NCI-H1930 (cell line): ENCODE results near the gene ENPP6.

ENCODE experiments used
- DNase-seq, 2 experiments: peaks; one replicate each; lab custom pipeline; 2025; lab: John Stamatoyannopoulos, UW

ENPP6 gene

DNA sequence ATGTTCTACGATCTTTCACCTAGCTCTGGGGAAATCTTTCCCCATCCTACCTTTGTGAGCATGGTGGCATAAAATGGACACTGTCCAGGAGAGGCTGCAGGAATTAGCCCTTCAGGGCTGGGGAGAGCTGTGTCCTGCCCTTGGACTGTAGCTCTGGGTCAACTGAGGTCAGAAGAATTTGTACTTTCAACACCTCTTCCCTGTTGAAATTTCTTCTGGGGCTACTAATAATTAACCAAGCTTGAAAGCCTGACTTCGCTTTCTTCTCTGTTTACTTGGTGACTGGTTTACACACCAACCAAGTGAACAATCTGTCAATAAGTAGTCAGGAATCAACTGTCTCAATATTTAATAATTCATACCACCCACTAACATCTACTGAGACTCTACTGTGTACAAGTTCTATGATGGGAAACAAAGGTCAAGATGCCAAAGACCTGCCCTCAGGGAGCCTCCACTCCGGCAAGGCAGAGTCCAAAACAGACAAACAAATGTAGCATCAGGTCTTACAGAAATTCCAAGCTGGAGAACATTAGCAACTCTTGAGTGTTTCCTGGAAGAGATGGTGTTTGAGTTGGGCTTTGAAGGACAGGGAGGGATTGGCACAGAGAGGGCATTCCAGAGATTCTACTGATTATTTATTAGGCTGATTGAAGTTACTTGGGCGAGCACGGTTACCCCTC is 113.1 kb downstream of the ENPP6 start:
- DNase-seq: no peak

DNA sequence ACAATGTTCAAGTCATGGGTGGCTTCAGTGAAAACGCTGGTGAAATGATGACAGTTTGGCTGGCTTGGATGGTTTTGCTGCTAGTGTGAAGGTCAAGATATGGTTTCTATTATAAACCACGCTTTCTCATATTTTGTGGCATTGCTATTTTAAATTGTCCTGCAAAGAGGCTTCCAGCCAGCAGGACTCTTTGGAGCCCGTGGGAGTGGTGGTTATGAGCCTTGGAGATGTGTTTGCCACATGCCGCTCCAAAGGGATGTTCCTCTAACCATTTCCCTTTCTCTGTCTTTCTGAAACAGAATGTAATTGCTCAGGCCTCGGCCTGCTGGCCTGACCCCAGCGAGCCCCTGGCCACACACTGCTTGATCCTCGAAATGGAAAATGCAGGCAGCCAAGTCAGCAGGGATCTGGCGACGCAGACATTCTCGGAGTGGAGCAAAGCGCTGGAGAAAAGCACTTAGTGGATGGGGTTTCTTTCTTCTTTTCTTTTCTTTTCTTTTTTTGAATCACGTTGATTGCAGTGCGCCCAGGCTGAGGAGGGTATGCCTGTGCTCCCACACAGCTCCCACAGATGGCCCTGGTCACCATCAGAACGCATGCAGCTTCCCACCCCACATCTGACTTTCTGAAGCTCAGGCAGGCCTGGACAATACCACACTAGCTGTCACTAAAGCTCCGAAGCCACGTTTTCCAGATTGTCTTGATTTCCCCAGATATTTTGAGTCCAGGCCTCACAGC is 114.0 kb downstream of the ENPP6 start:
- no peak for DNase-seq

DNA sequence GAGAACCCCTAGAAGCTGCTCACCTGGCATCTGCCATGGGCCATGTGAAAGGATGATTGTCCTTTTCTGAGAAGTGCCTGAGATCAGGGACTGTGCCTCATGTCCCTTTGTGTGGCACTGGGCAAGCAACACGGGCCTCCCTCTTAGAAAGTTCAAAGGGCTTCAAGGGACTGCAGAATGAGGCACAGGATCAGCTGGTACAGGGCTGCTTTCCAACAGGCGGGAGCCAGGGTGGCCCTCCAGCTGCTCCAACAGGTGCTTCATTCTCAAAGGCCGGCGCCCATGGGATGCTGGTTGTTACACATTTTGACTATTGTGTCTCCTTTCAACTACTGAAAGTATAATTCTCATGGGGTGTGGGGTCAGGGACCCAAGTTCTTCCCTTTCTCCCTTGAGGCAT is 114.7 kb downstream of the ENPP6 start:
- DNase-seq: no peak

DNA sequence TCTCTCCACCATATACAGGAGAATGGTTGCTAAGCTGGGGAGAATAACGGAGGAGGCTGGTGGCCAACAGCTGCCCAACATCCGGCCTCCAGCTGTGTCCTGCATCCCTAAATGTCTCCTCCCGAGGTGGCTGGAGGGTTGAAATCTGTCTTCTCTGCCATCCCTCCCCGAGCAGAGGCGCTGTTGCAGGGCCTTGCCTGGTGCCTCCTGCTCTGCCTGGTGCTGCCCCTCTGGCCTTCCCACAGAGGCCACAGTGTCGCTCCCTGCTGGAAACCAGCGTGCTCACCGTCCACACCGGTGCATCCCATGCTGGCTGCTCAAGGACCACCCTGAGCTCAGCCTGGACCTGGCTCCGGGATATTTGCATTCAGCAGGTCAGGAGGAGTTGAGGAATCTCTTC is 115.2 kb downstream of the ENPP6 start:
- no peak for DNase-seq

DNA sequence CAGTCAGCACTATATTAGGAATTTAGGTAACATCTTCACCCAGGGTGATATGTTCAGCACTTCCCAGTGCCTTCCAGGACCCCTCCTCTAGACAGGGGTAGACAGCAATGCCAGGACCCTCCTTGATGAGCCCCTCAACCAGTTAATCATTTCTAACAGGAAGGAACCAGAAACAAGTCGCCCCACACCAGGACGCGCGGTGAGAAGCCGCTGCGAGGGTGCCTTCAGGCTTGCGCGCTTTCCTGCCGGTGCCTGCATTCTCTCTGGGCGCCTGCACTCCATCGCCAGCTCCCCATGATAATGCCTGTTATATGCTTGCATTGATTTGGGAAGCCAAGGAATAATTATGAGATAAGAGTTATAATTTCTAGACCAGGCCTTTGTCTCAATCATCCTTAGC is 116.0 kb downstream of the ENPP6 start:
- DNase-seq: no peak

DNA sequence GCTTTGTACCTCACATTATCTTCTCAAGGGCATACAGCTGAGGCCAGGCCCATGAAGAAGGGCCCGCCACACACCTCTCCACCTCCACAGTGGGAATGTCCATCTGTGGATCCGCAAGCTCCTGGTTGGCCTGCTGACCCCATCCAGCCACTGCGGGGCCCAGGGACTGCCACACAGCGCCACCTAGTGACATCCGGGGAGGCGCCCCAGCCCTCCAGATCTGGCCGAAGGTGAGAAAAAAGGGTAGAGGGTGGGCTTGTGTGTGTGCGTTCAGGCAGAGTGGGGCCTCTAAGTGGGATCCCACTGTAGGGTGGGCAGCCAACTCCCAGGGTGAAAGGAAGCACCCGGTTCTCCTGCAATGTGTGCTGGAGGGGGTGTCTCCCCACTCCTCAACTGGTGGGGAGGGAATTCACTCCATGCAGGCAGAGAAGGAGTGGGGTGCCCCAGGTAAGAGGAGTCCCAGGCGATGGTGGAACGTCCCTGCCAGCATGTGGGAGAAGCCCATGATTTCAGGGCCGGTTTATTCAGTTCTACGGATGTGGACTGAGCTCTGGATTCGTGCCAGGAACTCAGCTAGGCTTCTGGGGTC is 117.3 kb downstream of the ENPP6 start:
- no peak for DNase-seq

DNA sequence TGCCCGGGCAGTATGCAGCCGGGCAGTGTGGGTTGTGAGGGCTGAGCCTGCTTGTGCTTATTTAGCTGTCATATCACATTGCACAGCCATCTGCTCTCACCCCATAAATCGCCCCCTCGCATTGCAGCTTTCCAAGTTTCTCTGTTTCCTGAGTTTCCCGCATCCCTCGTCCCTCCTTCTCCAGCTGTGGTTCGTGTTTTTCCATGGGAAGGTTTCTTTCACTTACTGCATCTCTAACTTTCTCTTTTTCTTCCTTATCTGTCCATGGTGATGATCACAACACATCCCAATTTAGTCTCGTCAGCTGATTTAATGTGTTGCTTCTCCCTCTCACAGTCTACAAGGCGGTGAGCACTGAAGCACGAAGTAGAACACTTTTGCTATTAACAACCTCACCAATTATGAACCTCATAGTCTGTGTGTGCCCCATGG is 118.1 kb downstream of the ENPP6 start:
- no peak for DNase-seq

DNA sequence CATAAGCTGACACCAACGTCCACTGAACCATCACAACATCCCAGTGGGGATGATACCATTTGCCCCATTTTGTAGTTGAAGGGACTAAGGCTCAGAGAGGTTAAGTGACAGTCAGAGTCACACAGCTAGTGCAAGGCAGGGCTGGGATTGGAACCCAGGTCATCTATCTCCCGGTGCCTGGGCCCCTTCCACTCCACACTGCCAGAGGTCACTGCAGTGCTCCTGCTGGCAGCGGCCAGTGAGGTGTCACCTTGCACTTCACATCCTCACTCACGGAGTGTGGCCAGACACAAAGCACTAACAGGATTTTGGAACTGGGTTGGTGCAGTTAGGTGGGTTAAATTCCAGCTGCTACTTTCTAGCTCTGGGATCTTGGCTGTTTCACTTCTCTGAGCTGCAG is 118.7 kb downstream of the ENPP6 start:
- DNase-seq: no peak

DNA sequence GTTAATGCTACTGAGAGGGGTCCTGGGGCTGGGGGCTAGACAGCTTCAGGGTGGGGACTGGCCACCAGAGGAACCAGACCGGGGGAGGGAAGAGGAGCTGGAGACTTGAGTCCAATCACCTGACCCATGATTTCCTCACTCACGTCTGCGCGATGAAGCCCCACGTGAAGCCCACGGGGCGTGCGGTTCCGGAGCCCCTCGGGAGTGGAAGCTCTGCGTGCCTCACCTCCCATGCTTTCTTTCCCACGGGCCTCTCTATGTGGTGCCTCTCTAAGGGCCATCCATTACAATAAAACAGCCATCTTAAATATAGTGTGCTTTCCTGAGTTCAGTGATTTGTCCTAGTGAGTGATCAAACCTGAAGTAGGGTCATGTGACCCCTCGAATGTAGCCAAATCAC is 119.9 kb downstream of the ENPP6 start:
- DNase-seq: no peak

DNA sequence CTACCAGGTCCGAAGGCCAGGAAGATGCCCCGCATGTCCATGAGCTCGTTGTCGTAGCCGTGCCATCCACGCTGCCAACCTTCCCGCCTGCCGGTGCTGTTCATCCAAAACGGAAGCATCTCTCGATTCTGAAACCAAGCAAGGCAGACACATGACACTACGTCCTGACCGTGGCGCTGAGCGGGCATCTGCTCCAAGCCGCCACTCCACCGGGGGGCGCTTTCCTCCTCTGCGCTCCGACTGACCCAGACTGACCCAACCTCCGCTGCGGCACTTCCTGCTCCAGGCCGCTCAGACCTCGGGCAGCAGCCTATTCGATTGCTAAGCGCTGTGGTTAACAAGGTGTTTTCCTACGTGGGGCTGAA is 120.5 kb downstream of the ENPP6 start:
- peak; percentile 12 to 29 for DNase-seq

DNA sequence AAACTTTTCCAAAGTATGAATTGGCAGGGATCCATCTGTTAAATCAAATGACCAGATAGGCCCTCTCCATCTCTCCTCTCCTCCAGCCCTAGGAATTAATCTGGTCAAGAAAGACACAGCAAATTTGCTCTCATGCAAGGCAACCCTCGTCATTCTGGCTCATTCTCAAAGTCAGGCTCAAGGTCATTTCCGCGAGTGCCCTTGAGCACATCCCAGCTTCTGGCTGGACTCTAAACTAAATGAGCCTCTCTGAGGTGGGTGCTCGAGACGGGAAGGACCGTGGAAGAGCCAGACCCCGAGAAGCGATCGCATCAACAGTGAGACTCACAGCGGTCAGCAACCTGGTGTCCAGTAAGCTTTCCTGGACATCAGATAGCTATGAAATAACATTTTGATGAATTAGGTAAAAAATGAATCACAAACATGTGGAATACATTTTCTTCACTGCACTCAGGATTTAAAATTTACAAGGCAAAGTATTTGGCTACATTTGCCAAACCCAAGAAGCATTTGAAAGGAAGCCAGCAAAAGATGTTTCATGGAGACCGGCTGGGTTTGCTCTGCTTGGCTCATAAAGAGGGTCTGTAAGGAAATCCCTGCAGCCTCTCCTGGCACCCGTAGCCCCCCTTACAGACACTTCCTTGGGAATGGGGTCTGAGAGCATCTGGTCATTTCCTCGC is 121.0 kb downstream of the ENPP6 start:
- no peak for DNase-seq

DNA sequence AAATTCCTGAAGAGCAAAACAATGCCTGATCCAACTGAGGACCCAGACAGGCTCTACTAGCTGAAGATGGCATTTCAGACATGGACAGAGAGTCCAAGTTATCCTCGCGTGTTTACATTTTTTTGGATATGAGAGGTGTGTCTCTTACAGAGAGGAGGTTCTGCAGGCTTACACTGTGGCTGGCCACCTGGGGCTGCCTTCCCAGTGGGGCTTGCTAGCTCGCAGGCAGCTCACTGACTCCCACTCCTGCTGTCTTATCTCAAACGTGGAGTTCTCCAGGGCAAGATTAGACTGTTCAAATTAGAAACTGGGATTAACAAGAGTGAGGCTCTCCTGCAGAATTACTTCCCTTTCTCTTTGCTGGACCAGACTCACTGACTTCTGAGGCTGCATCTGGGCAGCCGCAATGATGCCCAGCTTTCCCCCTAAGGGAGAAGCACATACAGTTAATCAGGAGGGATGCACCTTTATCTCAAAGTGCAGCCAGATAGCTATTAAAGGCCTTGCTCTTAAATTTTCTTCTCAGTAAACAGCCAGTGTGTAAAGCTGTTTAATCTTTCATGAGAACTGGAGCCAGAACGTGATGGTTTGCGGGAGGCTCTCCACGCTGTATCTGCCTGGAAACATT is 123.0 kb downstream of the ENPP6 start:
- no peak for DNase-seq

DNA sequence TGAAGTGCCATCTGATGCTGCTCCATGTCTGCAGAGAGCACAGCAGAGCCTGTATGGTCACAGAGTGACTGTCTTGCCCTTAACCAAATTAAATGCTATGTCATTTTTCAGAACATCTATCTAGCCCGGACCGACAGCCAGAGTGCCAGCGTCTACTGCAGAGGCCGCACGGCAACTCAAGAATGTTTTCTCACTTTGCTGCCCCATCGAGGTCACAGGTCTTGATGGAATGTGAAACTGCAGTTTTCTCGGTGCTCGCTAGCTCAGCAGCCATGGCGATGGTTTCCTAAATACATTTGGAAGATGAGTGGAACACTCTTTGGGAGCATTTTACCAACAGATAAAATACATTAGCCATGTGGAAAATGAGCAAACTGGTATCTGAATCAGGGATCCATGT is 125.7 kb downstream of the ENPP6 start:
- DNase-seq: no peak

DNA sequence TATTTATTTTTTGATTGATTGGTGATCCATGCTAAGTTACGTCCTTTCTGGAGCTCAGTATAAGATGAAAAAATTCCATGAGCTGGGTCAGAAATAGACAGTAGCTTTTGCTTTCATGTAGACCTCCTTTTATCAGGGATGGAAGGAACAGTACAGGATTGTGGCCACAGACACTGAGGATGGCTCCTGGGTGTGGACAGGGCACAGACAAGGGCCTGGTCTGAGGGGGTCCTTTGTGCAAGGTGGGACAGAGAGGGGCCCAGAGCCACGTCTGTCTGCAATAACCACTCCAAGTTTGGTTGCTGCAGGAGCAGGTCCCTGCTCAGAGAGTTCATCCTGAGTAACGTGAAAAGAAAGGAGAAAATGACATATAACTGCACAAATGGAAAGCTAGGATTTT is 127.1 kb downstream of the ENPP6 start:
- DNase-seq: no peak

DNA sequence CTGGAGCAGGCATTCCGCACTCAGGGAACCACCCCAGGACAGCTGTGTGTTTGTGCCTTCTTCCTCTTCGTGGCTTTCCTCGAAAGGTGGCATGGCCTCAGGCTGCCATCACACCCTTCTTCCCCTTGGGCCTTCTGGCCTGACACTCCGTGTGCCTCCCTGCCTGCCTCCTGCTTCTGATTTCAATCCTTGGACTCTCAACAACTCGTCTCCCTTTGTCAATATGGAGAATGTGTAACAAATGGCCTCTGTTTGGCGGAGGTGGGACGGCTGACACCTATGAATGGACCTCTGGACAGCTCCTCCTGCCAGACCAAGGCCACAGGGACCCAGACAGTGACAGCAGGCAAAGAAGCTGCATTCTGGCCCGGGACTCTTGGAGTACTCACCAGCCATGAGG is 137.0 kb downstream of the ENPP6 start:
- no peak for DNase-seq

DNA sequence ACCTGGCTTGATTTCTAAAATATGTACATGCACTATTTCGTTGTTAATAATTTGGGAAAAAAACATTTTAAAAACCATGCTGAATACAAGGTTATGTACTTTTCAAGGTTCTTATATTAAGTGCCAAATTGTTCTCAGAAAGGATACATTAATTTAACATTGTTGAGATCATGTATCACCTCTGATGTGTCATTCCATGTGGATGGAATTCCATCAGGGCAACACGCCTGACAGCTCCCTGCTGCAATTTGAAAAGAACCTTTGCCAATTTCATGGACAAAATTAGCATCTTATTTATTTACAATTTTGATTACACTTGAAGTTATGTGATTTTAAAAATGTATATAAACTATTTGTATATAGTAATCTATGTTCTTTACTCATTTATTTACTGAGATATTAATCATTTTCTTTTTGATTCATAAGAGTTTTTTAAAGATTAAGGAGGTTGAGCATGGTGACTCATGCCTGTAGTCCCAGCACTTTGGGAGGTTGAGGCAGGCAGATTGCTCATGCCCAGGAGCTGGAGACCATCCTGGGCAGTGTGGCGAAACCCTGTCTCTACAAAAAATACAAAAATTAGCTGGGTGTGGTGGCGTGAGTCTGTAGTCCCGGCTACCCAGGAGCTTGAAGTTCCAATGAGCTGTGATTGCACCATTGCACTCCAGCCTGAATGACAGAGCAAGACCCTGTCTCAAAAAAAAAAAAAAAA is 142.8 kb downstream of the ENPP6 start:
- DNase-seq: no peak

DNA sequence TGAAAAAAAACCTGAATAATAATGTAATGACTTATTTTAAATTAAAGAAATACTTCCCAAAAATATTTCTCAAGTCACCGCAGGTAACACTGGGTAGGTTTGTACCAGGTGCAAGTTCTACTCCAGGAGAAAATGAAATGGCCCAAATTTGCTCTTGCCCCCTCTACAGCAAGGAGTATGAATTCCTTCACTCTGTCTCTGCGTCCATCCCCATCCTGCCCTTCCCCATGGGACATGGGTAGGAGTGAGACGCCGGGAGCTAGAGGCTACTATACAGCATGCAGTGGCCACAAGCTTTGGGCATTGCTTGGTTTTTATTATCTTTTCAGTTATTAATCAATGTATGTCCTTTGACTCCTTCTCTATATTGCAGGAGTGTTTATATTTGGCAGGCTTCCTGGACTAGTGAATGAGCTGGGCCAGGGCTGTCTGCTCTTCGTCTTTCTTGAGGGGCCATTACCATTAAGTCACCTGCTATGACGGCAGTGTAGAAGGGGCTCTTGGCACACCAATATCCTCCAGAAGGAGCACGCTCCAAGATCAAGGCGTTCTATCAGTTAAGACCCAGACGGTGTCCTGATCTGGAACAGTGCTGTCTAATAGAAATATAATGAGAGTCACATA is 149.6 kb downstream of the ENPP6 start:
- DNase-seq: no peak

DNA sequence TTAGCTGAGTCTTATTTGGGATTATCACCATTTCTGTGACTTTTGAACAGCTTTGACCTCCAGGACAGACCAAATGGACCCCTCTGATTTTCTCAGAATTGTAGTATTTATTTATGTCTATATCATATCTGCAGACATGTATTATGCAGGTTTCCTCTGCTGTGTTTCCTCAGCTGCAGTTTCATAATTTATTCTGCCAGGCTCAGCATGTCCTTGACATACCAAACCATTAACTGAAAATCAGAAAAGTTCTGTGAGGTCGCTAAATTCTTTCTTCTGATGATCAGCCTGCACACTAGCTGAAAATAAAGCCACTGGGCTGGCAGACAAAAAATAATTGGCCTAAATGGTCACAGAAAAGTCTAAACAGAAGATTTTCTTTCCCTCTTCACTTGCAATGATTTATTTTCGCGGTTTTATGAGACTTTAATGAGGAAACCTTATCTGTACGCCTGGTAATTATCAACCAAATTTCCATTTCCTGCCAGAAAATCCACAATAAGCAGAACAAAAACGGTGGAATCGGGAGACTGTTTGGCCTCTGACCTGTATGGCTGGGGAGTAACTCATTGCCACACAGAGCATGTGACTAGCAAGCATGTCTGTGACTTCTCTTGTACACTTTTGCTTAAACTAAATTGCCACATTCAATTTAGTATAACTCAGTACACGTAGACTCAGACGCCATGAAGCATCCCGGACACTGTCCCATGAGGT is 150.9 kb downstream of the ENPP6 start:
- no peak for DNase-seq

DNA sequence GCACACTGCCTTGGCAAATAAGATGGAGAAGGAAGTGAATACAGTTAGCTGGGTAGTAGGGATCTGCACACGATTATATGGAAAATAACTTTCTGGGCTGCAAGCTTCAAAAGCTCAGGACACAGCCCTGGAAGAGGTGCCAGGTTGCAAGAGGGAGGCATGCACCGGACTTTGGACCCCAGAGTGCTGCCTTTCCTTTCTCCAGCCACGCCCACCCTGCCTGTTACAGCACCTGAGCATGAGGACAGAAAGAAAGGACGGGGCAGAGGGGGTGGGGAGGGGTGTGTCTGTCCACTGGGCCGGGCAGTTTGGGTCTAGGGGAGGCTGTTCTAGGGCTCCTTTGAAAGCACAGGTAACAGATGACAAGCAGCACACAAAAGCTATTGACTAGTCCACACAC is 152.8 kb downstream of the ENPP6 start:
- no peak for DNase-seq

DNA sequence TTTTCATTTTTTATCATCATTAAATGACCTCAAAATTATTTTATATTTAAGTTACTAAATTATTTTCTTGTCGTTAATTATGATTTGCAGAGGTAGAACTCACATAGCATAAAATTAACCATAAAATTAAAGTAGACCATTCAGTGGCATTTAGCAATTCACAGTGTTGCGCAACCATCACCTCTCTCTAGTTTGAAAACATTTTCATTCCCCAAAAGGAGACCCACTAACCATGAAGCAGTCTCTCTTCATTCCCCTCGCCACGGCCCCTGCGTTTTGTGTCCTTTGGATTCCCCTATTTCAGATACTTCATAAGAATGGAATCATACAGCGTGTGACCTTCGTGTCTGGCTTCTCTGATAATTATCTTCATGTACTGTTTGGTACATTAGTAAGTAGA is 154.9 kb downstream of the ENPP6 start:
- DNase-seq: no peak

DNA sequence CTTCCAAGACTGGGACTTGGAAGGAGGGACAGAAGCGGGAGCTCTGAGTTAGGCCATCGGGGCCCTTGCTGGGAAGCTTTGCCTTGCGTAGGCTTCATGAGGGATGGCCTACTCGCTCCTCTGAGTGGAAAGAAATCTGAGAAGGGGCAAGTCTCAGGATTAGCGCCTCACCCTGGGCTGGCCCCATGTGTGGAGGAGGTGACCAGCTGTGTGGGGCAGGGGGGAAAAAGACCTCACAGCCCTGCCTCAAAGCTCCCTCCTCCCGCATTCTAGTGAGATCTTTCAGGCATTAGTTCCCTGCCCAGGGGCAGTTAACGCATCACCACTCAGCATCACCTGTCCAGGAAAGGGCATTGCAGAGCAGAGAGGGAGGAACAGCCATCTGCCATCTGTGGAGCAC is 156.1 kb downstream of the ENPP6 start:
- no peak for DNase-seq
